HEK293 (cell line): Measurements from ENCODE around the gene MMP24OS.

Source experiments
- SETDB1 ChIP-seq: IDR thresholded peaks from one replicate; pipeline ENCODE4 v1.6.1; 2017; ENCODE audit warnings: mild to moderate bottlenecking, low read length, moderate library complexity, mixed read lengths; ENCODE audit not compliant: insufficient read length
- ZBTB7A ChIP-seq: fragments of 450-650 bp; formaldehyde crosslinking; IDR thresholded peaks from 2 replicates; pipeline ENCODE4 v1.5.1; 2016; ENCODE audit warnings: low read depth, missing biosample characterization, missing genetic modification characterization
- TF ChIP-seq, protein P1 (sequence below): fragments of 450-650 bp; formaldehyde crosslinking; IDR thresholded peaks from 2 replicates; pipeline ENCODE4 v1.5.1; 2016; ENCODE audit warnings: missing biosample characterization, missing genetic modification characterization
- TF ChIP-seq, protein P2 (sequence below): fragments of 450-650 bp; formaldehyde crosslinking; IDR thresholded peaks from 2 replicates; pipeline ENCODE4 v1.5.1; 2016; ENCODE audit warnings: missing biosample characterization, missing genetic modification characterization
- TF ChIP-seq, protein P3 (sequence below): fragments of 450-650 bp; formaldehyde crosslinking; IDR thresholded peaks from 2 replicates; pipeline ENCODE4 v1.5.1; 2016; ENCODE audit warnings: missing biosample characterization, missing genetic modification characterization

DNA sequence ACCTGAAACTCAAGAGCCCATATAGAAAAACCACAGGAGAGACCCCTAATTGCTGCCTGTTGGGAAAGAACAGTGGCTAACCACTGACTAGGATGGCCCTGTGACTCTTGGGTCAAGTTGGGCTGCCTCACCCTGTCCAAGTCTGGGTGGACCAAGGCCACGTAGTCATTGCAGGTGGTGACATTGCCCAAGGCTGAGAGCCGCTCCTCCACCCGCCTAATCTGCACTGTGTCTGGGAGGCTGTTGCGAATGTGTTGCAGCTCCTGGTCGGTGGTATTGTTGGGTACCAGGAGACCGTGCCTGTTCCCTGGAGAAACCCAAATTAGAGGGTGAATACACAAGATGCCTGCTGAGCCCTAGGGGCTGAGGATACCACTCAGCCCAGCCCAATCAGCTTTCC is 2.6 kb upstream of the MMP24OS start:
- TF ChIP-seq, protein P1, sequence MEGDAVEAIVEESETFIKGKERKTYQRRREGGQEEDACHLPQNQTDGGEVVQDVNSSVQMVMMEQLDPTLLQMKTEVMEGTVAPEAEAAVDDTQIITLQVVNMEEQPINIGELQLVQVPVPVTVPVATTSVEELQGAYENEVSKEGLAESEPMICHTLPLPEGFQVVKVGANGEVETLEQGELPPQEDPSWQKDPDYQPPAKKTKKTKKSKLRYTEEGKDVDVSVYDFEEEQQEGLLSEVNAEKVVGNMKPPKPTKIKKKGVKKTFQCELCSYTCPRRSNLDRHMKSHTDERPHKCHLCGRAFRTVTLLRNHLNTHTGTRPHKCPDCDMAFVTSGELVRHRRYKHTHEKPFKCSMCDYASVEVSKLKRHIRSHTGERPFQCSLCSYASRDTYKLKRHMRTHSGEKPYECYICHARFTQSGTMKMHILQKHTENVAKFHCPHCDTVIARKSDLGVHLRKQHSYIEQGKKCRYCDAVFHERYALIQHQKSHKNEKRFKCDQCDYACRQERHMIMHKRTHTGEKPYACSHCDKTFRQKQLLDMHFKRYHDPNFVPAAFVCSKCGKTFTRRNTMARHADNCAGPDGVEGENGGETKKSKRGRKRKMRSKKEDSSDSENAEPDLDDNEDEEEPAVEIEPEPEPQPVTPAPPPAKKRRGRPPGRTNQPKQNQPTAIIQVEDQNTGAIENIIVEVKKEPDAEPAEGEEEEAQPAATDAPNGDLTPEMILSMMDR (tag by site-specific recombination), result no peak
- TF ChIP-seq, protein P2, sequence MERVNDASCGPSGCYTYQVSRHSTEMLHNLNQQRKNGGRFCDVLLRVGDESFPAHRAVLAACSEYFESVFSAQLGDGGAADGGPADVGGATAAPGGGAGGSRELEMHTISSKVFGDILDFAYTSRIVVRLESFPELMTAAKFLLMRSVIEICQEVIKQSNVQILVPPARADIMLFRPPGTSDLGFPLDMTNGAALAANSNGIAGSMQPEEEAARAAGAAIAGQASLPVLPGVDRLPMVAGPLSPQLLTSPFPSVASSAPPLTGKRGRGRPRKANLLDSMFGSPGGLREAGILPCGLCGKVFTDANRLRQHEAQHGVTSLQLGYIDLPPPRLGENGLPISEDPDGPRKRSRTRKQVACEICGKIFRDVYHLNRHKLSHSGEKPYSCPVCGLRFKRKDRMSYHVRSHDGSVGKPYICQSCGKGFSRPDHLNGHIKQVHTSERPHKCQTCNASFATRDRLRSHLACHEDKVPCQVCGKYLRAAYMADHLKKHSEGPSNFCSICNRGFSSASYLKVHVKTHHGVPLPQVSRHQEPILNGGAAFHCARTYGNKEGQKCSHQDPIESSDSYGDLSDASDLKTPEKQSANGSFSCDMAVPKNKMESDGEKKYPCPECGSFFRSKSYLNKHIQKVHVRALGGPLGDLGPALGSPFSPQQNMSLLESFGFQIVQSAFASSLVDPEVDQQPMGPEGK (tag by site-specific recombination), result no peak
- TF ChIP-seq ZBTB7A (tag by site-specific recombination), result no peak
- TF ChIP-seq, protein P3, sequence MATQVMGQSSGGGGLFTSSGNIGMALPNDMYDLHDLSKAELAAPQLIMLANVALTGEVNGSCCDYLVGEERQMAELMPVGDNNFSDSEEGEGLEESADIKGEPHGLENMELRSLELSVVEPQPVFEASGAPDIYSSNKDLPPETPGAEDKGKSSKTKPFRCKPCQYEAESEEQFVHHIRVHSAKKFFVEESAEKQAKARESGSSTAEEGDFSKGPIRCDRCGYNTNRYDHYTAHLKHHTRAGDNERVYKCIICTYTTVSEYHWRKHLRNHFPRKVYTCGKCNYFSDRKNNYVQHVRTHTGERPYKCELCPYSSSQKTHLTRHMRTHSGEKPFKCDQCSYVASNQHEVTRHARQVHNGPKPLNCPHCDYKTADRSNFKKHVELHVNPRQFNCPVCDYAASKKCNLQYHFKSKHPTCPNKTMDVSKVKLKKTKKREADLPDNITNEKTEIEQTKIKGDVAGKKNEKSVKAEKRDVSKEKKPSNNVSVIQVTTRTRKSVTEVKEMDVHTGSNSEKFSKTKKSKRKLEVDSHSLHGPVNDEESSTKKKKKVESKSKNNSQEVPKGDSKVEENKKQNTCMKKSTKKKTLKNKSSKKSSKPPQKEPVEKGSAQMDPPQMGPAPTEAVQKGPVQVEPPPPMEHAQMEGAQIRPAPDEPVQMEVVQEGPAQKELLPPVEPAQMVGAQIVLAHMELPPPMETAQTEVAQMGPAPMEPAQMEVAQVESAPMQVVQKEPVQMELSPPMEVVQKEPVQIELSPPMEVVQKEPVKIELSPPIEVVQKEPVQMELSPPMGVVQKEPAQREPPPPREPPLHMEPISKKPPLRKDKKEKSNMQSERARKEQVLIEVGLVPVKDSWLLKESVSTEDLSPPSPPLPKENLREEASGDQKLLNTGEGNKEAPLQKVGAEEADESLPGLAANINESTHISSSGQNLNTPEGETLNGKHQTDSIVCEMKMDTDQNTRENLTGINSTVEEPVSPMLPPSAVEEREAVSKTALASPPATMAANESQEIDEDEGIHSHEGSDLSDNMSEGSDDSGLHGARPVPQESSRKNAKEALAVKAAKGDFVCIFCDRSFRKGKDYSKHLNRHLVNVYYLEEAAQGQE (tag by site-specific recombination), result no peak
- no peak for TF ChIP-seq SETDB1
